Activated T-cell treated with anti-CD3 and anti-CD28 coated beads for 4 hours (primary cell): ENCODE data around the gene CHST13.

Experiments used
- DNase-seq: peaks from one replicate; pipeline ENCODE4 v3.0.0-alpha.2; 2020

Gene CHST13

DNA sequence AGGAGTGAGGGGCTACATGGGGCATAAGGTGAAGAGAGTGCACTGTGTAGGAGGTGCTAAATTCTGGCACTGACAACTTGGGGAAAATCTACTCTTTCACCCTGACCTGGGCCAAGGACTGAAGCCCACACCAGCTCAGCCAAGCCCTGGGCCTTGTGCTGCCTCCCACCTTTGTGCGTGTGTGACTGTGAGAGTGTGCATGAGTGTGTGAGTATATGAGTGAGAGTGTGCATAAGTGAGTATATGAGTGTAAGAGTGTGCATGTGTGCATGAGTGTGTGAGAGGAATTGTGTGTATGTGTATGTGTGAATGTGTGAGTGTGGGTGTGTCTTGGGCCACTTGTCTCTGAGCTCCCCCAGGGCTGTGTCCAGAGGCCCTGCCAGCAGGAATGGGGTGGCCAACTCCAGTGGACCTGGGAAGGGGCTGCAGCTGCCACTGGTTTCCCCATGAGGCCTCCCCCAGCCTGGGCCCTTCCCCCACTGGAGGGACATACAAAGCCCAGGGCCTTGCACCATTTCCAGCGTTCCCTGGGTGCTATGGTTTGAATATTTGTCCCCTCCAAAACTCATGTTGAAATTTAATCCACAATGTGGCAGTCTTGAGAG lies 19.6 kb downstream of the CHST13 start:
- DNase-seq: no peak

DNA sequence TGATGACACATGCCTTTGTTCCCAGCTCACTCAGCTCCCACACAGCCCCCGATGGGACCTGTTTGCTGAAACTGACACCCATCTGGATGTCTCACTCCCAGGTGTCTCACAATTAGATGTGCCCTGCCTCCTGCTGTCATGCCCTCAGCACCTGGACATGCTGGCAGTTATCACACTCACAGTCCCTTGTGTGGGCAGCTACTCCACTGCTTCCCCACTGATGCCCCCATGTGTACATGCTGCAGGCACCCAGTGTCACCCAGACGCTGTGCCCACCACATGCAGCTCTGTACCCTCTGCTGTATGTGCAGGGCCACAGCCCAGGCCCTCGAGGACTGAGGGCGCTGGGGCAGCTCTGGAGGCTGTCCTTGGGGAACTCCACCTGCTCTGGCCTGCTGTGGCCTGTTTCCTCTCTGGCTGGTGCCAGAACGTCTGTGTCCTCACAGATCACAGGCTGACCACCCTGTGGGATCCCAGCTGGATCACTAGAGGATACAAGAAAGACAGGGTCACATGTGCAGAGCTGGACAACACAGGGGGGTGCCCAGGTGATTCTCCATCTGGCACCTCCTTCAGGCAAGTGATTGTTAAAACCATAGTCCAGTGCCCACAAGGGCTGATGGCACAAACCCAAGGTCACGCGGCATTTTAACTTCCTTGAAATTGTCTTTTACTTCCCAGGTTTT lies 20.8 kb downstream of the CHST13 start:
- DNase-seq: no peak

DNA sequence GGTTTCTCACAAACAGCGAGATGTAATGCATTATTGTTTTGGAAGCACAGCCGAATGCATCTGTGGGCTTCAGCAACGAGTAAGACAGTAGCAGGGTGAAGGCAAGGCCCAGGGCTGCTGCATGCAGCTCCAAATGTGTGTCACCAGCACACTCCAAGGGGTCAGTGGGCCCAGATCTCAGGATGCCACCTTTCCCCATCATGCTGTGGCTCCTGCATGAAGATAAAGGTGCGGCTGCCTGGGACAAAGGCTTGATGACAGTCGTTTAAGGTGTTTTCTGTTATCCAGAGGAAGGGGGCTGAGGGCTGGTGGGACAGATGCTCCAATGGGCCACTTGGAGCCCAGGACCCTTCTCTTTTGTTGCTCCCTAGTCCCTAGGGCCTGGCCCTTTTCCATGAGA lies 21.6 kb downstream of the CHST13 start:
- no peak for DNase-seq

DNA sequence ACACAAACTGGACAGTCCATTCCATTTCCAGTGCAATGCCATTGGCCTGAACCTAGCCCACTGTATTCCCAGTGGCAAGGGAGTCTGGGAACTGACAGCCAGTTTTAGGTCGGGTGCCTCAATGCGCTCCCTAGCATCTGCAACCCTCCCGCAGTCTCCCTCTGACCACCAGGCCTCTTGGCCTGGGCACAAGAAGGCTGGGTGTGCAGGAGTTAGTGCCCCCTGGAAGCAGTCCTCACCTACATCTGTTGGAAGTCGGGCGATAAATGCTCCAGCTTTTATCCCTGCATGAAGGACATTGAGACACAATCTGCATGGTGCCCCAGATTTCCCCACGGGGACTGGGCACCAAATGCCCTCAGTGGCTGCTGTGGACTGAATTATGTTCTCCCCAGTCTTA lies 22.1 kb downstream of the CHST13 start:
- no peak for DNase-seq

DNA sequence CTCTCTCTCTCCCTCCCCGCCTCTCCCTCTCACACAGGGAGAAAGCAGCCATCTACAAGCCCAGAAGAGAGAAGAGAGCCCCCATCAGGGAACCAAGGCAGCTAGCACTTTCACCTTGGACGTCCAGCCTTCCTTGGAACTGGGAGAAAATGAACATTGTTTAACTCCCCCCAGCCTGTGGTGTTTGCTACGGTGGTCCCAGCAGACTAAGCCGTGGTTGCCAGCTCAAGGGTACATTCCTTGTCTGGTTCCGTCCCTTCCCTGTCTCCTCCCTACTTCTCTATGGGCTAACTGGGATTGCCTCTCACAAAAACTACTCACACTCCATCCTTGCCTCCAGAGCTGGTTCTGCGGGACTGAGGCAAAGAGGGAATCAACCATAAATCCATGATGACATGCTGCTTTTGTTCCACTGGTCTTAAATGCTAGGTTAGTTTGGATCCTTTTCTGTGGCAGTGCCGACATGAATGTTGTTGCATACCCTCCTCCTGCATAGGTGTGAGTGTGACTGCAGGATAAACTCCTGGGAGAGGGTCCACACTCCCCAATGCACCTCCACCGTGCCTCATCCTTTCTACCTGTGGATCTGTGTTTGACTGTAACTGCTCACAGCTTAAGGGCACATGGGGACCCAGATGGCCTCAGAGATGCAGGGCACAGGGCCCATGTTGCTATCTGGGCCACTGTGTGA lies 22.7 kb downstream of the CHST13 start:
- DNase-seq: no peak

DNA sequence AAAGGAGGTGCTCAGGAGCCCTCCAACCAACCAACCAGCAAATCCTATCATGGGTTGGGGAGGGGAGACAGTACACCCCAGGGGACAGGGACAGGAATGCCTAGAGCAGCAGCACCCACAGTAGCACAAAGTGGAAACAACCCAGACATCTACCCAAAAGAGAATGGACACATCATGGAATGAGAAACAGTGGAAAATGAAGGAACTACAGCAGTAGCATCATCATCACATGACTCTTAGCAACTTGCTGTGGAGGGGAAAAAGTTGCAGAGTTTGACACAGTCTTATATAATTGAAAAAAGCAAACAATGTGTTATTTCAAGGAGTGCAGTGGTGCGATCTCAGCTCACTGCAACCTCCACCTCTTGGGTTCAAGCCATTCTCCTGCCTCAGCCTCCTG lies 23.8 kb downstream of the CHST13 start:
- DNase-seq: no peak

DNA sequence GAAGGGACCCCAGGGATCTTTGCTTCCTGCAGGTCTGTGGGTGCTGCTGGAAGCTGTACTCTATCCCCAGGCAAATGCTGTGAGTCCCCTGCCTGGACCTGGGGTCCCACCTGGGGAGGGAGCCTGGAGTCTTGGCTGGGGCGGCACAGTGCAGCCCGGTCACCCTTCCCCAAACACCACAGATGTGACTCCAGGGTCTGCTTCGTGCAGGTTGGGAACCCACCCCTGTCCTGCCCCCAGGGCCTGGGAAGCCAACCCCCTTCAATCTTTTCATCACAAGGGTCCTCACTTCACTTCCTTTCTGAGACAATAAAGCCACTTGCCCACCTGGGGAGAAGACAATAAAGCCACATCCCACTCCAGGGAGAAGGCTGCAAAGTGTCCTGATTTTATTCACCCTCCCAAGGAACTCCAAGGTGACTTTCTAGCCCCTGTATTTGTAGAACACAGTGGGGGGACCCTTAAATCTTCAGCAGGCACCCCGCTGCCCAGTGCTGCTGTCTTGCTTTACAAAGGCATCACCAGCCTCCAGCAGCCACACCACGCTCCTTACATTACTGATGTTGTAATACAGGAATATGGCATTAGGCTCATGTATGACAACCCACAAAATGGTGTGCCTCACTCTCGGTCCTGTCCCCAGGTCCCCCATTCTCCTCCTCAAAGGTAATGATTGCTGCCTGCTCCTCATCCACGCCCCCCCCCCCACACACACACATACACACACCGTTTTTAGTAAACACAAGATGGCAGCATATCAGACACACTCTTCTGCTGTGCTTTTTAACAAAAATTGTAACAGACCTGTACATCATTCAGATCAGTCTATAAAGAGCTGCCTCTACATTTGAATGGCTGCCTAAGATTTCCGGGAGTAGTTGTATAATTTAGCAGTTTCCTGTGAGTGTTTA lies 24.9 kb downstream of the CHST13 start:
- DNase-seq: no peak

DNA sequence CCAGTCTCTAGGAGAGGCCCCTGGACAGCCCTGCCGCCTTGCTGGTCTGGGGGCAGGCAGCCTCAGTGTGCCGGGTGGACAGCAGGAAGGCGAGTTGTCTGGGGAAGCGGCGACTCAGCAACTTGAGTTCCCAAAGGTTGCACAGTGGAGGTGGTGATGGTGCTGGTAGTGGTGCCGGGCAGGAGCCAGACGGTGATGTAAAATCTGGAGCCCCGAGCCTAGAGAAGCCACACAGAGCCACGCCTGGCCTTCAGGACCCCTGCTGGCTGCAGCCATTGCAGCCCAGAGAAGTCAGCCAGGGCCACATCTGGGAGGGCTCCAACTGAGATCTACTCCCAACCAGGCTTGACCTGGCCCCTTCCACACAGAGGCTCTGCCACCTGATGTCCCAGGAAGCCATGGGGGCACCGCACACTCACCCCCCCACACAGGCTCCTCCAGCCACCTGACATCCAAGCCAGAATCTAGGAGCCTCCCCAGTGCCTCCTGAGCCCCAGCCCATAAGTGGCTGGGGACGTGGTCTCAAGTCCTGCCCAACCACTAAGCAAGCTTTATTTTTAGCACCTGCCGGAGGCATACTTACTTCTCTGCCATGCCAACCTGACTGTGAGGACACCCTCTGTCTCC lies 26.0 kb downstream of the CHST13 start:
- DNase-seq: no peak

DNA sequence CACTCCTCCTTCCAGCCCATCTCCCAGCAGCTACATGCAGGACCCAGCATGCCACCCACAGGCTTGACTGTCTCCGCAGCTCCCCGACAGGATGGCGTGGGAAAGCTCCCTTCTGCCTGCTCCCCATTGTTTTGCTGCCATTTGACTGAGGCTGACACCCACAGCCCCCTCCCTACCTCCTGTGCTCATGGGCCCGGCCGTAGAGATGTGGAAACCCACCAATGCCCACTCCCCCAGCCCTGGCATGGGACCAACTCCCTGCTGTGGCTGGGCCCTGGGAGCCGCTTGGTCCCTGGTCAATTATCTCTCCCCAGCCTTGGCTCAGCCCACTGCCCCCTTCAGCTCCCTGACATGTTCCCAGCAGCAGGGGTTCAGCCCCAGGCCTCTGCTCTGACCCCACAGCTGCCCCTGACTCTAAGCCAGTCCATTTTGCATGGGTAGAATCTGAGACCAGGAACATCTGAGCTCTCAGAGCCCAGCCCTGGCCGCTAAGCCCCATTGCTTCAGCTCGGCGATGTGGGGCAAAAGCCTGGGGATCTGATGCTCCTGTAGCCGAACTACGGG lies 26.6 kb downstream of the CHST13 start:
- no peak for DNase-seq

DNA sequence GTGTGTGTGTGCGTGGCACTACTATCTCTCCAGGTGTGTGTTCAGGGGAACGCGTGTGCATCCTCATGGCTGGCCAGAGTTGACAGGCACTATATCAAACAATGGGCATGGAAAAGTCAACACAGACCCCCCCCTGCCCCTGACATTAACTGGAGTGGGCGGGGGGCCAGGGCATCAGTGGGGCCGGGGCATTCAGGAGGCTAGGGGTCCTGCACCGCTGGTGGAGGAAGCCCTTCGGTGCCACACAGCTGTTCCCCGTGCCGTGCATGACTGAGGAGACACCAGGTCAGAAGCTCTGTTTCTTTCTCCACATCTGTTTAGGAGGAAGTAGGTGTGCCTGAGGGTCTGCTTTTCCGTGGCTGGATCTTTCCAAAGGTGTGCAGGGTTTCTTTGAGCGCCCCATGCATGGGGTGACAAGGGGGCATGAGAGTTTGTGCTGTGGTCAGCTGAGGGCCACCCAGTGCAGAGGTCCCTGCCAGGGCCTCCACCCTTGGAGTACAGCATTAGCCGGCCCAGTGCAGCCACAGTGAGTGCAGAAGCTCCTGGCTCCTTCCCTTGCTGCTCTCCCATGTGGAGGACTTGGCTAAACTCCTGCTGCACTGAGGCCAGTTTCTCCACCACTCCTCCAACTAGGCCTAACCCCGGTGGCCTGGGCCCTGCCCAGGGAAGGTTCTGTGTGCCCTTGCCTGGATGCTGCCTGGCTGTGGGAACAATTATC lies 27.3 kb downstream of the CHST13 start:
- DNase-seq: no peak

DNA sequence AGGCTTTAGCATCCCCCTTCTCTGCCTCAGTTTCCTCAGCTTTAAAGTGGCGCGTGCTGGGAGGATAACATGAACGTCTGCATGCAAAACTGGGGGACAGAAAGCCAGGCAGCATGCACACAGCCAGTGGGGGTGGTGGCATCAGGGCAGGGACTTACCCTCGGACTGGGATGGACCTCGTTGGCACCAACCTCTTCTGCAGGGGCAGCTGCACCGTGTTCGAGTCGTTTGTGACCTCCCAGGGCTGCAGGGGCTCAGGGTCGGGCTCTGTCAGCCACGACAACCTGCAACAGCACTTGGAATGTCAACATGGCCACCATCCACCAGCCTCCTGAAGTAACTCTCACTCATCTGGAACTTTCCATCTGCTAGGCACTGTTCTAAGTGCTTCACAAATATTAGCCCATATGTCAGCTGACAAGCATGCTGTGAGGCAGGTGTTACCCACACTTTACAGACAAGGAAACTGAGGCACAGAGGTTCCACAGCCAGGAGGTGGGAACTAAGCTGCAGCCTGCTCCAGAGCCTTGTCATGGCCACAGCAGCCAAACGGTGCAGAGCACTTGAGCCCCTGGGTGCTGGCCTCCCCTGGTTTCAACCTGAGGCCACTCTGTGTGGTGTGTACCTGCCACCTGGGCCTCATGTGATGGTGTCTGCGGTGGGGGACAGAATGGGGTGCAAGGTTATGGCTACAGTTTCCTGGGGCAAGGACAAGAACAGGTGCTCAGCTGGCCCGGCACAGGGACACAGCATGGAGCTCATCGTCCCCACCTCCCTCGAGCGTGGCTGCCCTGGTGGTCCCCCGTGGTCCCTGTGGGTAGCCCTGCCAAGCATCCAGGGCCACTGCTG lies 28.1 kb downstream of the CHST13 start:
- DNase-seq: no peak

DNA sequence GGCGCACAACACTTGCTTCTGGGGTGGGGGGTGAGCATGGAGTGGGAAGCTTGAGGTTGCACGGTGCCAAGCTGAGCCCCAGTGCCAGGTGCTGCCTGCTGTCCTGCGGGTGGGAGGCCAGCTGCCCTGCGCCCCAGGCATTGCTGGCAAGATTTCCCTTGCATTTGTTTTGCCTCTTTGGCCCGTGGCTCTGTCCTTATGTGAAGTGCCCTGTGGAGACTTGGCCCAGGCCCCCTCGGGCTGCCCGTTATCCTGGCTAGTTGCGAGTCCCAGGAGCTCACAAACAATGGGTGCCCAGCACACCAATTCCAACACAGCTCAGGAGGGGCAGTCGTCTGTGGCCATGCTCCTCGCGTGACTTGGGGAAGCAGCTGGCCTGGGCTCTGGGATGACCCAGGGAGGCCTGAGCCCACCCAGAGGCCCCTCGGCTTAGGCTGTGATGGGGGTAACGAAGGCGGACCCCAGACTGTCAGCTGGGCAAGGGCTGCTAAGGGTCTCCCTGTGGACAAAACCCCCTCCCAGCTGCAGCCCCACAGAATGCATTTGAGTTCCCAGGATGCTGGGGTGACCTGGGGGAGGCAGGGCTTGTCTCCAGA lies 28.8 kb downstream of the CHST13 start:
- DNase-seq: no peak

DNA sequence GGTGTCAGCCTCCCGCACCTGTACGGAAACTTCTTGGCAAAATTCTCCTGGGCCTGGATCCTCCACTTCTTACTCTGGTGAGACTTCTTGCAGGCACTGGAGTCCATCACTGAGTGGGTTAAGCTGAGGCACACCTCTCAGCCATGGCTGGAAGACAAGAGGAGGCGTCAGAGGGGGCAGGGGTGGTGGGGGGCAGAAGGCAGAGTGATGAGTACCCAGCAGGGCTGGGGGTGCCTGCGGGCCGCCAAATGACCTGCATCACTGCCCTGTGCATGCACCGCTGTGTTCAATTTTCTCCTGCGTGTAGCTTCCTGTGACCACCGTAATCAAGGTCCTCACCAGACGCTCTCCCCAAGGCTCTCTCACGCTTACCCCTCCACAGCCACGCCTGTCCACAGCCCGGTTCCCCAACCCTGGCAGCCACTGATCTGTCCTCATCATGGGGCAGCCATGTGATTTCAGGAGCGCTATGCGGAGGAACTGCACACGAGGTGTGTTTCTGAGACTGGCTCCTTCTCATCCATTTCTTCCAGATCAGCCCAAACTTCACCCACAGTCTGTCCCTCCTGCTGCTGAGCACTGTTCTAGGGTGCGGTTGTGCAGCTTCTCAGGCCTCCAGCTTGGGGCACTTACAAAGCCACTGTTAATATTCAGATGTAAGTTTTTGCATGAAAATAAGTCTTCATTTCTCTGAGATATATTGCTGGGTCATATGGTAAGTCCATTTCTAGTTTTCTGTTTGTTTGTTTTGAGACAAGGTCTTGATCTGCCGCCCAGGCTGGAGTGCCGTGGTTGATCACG lies 29.5 kb downstream of the CHST13 start:
- no peak for DNase-seq

DNA sequence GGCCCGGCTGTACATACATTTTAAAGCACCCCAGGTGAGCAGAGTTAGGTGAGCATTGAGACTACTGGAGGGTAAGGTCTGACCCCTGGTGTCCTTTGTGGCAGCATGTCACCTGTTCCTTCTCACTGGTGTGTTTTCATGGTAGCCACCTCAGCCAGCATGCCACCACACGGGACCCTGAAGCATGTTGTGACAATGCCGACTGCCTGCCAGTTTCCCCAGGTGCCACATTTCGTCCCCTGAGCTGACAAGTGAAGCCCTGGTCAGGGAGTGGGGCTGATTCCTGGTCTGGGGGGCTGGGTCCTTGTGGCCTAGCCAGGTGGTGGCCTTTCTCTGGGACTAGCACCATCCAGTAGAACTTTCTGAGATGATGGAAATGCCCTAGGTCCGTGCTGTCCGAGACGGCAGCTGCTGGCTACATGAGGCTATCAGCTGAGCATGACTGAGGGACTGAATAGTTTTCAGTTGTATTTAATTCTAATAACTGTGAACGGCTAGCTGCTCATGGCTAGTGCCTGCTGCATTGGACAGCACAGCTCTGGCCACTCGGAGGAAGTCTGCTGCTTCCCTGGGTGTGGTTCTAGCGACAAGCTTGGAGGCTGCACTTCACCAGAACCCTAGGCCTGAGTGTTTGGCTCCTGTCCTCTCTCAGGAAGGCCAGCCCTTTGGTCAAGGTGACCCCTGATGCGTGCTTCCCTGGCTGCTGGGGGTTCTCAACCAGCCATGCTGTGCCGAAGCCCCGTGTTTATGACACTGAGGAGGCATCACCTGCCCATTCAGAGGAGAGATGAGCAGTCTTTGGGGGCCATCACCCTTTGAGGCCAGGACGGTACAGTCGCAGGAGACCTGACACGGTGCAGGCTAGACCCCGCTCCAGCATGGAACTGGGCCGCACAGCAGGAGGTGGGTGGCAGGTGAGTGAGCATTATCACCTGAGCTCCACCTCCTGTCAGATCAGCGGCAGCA lies 30.9 kb downstream of the CHST13 start:
- no peak for DNase-seq

DNA sequence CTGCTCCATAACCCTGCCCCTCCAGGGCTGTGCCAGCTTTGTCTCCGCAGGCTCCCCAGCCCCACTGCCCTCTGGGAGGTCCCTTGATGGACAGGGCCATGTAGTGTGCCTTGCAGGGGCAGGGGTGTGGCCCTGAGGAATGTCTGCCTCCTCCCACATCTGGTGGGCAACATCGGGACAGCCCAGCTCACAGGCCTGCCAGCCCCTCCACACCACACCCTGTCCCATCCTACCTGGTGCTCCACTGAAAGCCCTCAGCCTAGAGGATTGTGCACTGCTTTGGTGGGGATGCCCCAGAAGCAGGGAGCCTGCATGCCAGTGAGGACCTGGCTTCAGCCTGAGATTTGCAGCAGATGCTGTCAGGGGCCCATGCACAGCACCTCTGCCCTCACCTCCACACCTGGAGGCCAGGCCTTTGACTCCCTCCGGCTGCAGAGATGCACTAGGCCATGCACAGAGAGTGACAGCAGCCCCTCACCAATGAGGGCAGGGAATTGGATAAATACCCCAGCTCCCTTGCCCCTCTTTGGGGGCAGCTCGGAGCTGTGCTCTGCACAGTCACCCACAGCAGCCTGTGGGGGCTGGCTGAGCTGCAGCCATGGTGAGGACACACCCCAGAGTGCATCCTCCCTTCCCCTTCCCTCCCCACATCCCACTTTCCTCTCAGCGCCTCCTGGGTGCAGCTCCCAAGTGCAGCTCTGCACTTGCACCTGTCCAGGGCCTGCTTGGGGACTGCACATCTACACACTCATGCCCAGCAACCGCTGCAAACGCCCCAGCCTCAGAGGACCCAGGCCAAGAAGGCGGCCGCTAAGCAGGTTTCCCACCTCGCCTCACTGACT lies 32.1 kb downstream of the CHST13 start:
- DNase-seq: no peak

DNA sequence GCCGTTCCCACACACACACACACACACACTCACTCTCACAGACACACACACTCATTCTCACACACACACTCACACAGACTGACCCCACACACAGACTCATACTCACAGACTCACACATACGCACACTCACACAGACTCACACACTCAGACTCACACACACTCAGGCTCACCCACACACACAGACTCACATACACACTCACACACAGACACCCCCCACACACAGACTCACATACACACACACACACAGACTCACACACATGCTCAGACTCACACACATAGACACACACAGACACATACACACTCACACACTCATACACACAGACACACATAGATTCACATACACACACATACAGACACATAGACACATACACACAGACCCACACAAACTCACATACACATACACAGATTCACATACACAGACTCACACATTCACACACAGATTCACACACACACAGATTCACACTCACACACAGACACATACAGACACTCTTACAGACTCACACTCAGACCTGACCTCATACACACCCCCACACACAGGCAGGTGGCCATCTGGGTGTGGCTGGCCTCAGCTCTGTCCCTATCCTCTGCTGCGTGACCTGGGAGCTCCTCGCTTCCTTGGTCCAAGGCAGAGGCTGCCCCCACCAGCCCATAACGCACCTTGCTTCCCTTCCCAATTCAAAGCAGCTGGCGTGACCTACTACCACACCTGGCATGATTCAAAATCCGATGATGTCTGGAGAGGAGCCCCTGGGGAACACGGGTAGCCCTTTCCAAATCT lies 32.9 kb downstream of the CHST13 start:
- DNase-seq: no peak

DNA sequence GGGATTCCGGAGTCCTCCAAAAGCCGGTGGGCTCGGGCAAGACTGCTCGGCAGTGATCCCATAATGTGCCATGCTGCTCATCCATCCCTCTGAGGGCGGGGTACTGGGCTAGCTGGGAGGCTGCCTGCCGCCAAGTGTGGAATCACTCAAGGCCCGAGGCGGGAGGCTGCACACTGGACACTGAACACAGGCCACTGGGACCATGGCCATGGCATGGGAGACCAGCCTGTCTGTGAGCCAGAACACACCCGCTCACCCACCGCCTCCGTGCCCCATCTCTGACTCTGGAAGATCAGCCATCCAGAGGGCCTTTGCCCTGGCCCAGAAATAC lies 33.4 kb downstream of the CHST13 start:
- DNase-seq: no peak
